SU-DHL-6 (cell line): ENCODE measurements around the gene CCDC180.

Experiments
- CTCF ChIP-seq: fragments of 200-600 bp; sonication (generic); IDR thresholded peaks from one replicate; pipeline ENCODE4 v1.5.1; 2017; ENCODE audit warnings: antibody characterized with exemption, mild to moderate bottlenecking, low read length, moderate library complexity; ENCODE audit not compliant: insufficient read depth, poor library complexity, severe bottlenecking
- EZH2phosphoT487 ChIP-seq: fragments of 200-600 bp; sonication (generic), shearing (Covaris generic); conservative IDR thresholded peaks from 2 replicates; pipeline ENCODE4 v1.6.1; 2018; ENCODE audit warnings: mild to moderate bottlenecking, antibody characterized with exemption, low read length, moderate library complexity, mixed read lengths

DNA sequence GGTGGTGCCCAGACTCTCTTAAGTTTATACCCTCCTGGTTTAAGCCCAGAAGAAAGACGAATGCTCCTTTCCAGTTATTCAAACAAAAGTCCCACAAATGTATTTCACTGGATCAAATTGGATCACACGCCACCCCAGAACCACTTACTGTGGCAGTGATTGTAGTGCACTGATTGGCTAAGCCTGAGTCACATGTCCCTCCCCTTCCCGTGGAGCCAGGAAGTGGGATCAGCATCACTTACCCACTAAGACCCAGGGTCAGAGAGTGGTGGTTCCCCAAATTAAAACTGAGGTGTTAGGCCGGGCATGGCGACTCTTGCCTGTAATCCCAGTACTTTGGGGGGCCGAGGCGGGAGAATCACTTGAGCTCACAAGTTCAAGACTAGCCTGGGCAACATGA lies 29.5 kb upstream of the CCDC180 start:
- TF ChIP-seq CTCF: no peak
- TF ChIP-seq EZH2phosphoT487: no peak
